Fibroblast of the aortic adventitia (primary cell): ENCODE measurements around the gene PNPLA1. TPM values are rescaled to one million over a fixed set of nuclear protein-coding genes. Genes with fewer than 3 reads are reported as not detected.
"Not testable (repeated sequence)": the region's sequence is repeated elsewhere in the genome, so short reads cannot be mapped to it uniquely, and the experiment has no call there.

Experiments used
- DNase-seq: peaks from one replicate; pipeline ENCODE4 v3.0.0-alpha.2; 2010; ENCODE audit warnings: low read depth
- H3K4me3 ChIP-seq: 2 replicates; pipeline ENCODE4 v1.5.1; 2011; ENCODE audit warnings: low read depth, mild to moderate bottlenecking, control low read depth, low read length, moderate library complexity
- total RNA-seq: library from RNA; depleted of rRNA; stranded (reverse); fragments of >200 nt; gene quantifications from 2 replicates; pipeline ENCODE4 v1.2.3, GENCODE V29; 2012; ENCODE audit warnings: low replicate concordance
- TF ChIP-seq, protein P1 (sequence below): IDR thresholded peaks from 2 replicates; pipeline ENCODE4 v1.5.1; 2011; ENCODE audit warnings: mild to moderate bottlenecking, low read length, control low read depth, inconsistent platforms; ENCODE audit not compliant: insufficient read depth

Gene PNPLA1
- total RNA-seq, 1 donor, result 0.09 TPM

- no peak overlapping the region for H3K4me3 ChIP-seq
- DNase-seq, result no peak
- TF ChIP-seq, protein P1, sequence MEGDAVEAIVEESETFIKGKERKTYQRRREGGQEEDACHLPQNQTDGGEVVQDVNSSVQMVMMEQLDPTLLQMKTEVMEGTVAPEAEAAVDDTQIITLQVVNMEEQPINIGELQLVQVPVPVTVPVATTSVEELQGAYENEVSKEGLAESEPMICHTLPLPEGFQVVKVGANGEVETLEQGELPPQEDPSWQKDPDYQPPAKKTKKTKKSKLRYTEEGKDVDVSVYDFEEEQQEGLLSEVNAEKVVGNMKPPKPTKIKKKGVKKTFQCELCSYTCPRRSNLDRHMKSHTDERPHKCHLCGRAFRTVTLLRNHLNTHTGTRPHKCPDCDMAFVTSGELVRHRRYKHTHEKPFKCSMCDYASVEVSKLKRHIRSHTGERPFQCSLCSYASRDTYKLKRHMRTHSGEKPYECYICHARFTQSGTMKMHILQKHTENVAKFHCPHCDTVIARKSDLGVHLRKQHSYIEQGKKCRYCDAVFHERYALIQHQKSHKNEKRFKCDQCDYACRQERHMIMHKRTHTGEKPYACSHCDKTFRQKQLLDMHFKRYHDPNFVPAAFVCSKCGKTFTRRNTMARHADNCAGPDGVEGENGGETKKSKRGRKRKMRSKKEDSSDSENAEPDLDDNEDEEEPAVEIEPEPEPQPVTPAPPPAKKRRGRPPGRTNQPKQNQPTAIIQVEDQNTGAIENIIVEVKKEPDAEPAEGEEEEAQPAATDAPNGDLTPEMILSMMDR, result no peak
Measured at GRCh38 chr6:36335465-36336207, 65.8 kb downstream of the PNPLA1 start.

GRCh38 chr6:36336208-36336710 is 66.4 kb downstream of the PNPLA1 start:
- TF ChIP-seq, protein P1, result no peak
- DNase-seq, result no peak
- no peak overlapping the region for H3K4me3 ChIP-seq

GRCh38 chr6:36336779-36337241 is 67.0 kb downstream of the PNPLA1 start, which contains the start of gene BNIP5:
Gene BNIP5, minus strand, starts transcription at chr6:36336888. Its CDS starts 6,198 bp downstream, at chr6:36330690.
- TF ChIP-seq, protein P1, result no peak
- no peak within 1 kb of the TSS for H3K4me3 ChIP-seq
- no peak for DNase-seq

DNA sequence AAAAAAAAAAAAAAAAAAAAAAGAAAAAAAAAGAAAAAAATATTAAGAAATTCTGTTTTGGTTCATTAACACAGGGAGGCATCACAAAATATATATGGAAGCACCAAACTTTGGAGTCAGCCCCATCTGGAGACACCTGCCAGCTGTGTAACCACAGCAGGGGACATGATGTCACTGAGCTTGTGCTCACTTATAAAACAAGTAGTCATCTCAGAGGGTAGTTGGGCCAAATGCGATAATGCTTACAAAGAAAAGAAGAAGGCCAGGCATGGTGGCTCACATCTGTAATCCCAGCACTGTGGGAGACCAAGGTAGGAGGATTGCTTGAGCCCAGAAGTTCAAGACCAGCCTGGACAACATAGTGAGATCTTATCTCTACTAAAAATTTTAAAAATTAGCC is 68.0 kb downstream of the PNPLA1 start:
- TF ChIP-seq, protein P1, result no peak
- no peak for DNase-seq

DNA sequence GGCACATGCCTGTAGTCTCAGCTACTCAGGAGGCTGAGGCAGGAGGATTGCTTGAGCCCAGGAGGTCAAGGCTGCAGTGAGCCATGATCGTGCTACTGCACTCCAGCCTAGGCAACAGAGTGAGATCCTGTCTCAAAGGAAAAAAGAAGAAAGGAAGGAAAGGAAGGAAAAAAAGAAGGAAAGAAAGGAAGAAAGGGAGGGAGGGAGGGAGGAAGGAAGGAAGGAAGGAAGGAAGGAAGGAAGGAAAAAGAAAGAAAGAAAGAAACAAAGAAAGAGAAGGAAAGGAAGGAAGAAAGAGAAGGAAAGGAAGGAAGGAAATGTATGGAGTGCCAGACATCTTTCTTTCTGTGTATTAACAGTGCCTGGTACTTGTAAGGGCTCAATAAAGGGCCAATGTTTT is 68.4 kb downstream of the PNPLA1 start:
- not testable (repeated sequence) for DNase-seq, H3K4me3 ChIP-seq

More for the DNA sequence above, 68.0 kb downstream of the PNPLA1 start:
- H3K4me3 ChIP-seq, result no peak overlapping the region

DNA sequence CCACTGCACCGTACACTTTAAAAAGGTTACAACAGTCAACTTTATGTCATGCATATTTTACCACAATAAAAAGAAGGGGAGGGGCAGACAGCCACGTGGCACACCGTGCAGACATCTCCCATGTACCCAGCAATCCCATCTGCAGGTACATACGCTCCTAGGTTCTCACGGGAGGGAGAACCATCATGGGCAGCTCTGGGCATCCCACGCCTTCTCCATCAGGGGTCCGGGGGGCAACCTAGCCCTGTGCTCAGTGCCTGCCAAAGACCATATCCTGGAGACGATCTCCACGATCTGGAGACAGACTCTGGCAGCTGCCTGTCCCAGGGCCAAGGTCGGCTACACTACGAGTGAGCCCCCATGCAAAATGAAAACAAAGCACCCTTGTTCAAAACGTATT is 69.3 kb downstream of the PNPLA1 start:
- DNase-seq, result no peak
- no peak overlapping the region for H3K4me3 ChIP-seq
- TF ChIP-seq, protein P1, result no peak

DNA sequence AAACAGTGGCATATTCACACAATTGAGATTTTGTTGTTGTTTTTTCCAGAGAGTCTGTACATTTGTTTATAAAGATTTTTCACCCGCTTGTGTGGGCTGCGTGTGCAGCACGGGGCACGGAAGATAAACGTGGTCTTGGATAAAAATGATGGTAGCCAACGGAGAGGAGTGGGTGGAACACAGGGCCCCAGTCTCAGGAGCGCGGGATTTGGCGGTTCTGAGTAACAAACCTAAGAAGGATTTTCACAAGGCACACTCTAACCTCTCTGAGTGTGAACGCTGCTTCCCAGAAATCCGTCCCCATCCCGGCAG is 70.4 kb downstream of the PNPLA1 start:
- no peak overlapping the region for H3K4me3 ChIP-seq
- TF ChIP-seq, protein P1, result no peak
- no peak for DNase-seq
